NCI-H748 treated with DMSO at 0.1 percent for 48 hours (cell line): ENCODE results near the gene FAM221B.

Experiments used
- DNase-seq: peaks from one replicate; lab custom pipeline; 2025; lab: John Stamatoyannopoulos, UW

FAM221B gene, protein sequence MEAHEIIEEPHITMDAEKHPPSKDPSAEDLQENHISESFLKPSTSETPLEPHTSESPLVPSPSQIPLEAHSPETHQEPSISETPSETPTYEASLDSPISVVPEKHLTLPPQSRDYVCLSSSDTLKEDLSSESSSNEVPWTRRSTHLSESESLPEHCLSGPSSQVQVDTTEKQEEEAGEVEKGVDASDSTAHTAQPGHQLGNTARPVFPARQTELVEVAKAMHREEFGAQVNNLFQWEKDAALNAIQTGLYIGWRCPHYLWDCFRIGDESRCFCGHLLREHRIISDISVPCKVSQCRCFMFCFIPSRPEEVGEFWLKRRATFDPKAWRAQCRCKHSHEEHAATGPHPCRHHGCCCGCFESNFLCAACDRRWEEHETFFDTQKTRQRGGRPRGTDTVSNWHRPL

DNA sequence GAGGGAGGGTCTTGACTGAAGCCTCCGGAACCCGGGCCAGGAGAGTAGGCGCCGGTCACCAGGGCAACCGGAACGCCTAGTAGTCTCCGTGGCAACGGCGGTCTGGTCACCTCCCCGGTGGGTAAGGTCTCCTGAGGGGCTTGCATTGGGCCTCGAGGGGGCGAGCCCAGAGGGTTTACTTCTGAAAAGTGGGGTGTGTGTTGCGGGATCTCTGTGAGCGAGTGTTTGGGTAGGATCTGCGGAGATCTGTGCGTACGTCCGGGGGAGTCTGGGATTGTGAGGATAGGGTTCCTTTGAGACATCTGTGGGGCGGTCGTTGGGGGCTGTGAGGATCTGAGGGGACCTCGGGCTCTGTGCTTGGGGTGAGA, at the start of gene FAM221B:
Gene FAM221B, minus strand, starts transcription at position 17 of the 368 bp plus-strand sequence. CDS start 2,571 bp downstream, outside the sequence.
- peak; percentile 45 for DNase-seq

DNA sequence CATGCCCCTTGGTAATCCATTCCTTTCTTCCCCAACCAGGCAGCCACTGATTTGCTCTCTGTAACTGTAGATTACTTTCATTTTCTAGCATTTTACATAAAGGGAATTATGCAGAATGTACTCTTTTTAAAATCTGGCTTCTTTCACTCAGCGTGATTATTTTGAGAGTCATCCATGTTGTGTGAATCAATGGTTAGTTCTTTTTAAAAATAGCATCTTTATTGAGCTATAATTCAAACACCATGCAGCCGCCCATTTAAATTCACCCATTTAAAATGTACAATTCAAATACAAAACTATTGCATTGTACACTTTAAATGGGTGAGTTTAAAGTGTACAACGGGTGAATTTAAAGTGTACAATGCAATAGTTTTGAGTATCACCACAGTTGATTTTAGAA, 44.0 kb upstream of the FAM221B start:
- DNase-seq, result no peak

DNA sequence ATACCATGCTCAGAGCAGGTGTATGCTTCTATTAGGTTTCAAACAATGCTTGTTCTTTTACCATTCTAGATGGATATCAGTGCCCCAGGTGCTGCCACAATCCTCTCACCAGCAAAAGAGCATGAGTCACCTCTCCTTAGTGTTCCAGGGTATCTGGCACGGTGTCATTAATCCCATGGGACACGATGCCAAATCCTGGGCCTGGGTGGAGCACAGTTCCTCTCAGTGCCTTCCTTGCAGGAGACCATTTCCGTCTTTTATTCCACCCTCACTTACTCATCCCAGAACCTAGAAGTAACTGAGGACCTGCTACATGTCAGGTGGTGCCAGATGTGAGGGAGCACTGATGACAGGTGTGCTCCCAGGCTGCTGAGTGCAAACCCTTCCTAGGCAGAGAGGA, 43.0 kb upstream of the FAM221B start:
- DNase-seq, result no peak

DNA sequence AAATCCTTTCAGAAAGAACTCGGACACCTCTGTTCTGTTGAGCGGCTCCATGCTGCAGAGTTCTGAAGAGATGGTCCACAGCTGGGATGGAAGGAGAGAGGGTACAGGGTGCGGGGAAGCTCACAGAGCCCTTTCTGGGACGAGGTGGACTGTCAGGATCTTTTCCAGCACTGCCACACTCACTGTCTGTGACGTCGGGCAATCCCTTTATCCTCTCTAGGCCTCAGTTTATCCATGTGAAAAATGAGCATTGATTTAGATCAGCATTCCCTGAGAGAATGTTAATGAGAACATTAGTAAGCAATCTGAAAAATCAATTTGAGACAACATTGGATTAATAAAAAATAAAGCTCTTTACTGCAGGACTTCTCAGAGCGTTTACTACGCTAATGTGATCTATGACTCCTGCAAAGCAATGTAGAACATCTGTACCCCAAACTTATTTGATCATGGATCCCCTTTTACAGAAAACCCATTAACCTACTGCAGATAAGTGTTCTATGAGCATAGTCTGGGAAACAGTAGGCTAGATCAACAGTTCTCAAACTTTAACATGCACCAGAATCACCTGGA, 41.9 kb upstream of the FAM221B start, which contains the start of gene OR13J1:
Gene OR13J1, minus strand, starts transcription at position 51 of the 573 bp plus-strand sequence. Its CDS starts 0 bp downstream, at position 51.
- DNase-seq, result no peak

DNA sequence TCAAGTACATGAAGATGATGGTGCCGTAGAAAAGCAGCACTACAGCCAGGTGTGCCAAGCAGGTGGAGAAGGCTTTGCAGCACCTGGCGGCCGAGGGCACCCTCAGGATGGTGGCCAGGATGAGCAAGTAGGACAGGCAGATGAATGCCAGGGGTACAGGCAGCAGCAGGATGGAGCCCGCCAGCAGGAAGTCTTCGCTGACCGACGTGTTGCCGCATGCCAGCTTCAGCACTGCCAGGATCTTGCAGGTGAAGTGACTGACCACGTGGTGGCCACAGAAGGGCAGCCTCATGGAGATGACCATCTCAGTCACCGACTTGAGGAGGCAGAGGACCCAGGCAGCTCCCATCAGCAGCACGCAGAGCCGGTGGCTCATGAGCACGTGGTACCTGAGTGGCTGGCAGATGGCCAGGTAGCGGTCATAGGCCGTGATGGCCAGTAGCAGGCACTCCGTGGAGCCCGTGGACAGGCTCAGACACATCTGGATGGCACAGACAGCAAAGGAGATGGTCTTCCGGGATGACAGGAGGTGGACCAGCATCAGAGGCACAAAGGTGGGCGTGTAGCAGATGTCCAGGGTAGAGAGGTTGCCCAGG, 41.2 kb upstream of the FAM221B start:
- DNase-seq, result no peak

DNA sequence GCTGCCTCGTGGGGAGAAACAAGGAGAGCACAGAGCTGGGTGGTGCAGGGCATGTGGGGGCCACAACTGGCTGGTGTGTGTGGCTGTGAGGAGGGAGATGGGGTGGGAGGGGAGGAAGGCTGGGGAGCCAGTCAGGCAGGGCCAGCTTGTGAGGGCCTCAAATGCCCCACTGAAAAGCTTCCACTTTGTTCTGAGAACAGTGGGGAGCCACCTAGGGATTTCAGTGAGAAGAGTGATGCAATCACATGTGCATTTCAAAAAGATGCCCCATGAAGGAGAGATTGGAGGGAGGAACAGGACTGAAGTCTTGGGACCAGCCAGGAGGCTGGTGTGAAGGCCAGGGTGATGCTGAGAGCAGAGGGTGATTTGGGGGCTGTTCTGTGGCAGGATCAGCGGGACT, 40.4 kb upstream of the FAM221B start:
- no peak for DNase-seq

DNA sequence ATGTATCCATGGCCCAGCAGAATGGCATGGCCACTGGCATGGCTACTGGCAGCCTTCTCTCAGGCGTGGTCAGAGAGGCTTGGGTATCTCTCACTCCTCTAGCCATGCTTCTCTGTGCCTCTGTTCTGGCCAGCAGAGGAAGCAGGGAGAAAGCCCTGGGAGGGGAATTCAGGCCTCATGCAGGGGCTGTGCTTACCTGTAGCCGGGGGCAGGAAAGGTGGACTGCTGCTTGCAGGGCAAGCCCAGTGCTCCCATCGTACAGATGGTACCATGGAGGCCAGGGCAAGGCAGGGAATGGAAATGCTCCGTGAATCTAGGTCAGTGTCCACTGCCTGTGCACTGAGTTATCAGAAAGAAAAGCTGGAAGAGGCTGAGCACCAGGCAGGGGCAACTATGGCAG, 39.0 kb upstream of the FAM221B start:
- no peak for DNase-seq

DNA sequence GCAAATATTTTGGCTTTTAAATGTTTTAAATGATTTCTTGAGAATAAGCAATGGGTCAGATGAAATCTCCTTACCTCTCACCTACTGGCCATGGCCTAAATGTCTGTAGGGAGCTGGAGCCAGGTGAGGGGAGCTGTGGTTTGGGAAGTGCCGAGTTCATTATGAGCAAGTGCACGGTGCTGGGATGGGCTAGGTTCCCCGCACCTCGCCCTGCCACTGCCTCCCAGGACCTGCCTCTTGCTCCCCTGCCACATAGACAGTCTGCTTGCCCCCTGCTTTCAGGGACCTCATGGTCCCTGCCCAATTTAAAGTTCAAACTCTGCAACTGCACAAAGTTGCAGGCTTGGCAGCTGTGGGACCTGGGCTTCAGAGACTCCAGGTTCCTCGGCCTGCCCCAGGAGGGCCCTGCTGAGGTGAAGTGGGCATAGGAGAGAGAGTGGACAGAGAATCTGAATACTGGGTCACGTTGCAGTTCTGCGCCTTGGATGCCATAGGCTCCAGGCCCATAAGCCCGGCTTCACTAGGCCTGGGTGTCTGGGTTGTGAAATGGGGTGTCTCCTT, 36.2 kb upstream of the FAM221B start:
- no peak for DNase-seq

DNA sequence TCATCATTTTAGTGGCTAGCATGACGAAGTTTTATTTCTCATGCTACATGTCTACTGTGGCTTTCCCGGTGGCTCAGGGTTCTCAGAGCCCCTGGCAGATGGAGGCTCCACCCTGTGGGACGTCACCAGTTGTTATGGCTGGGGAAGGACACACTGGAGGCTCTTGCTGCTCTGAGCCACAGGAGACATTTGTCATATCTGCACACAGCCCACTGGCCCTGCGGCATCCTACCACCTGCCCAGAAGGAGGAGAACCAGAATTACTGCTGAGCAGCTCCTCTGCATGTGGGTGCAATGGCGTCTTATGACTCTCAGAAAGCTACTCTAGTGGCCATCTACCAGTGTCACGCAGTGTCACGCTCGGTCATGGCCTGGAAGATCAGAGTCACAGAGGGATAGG, 35.1 kb upstream of the FAM221B start:
- DNase-seq, result no peak

DNA sequence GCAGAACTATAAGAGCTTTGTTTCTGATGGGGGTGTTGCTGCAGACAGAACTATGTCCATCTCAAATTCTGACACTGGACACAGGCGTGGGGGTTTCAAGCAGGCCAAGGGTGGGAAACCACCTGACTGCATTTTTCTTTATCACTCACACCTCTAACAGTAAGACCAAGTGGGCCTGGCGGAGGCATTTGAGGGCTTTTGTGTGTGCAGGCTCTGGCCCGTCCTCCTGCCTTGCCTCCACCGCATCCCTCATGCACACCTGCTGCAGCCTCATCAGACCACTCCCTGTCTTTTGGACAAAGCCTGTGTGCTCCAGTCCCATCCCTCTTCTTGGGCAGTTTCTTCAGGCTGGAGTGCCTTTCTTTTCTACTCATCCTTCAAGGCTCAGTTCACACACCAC, 33.8 kb upstream of the FAM221B start:
- DNase-seq, result no peak

DNA sequence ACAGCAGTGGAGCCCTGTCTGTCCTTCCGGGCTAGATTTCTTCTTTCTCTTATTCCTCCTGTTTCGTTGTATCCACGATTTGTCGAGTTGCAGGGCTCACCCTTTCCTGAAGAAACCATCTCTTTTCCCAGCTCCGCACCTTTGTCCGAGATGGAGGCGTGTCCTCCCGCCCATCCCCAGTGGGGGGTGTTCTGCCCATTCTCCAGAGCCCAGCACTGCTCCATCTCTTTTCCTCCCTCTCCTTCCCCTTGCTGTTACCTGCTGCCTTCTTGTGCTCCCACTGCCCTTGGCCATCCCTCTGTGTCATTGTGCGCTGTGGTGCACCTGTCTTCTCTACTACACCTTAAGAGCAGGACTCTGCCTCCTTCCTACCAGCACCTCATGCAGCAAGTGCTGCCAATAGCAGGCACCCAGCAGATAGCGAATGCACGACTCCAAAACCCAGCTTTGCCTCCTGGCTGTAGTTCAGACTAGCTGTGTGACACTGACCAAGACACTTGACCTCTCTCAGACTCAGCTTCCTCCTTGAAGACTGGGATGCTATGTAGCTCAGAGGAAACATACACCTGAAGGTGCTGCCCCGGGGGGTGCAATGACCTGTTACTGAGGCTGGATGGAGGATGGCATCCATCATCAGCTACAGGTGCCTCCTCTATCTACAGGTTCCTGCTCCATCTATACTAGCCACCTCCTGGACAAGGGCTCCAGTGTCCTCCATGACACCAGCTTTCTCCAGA, 32.8 kb upstream of the FAM221B start:
- DNase-seq, result no peak

DNA sequence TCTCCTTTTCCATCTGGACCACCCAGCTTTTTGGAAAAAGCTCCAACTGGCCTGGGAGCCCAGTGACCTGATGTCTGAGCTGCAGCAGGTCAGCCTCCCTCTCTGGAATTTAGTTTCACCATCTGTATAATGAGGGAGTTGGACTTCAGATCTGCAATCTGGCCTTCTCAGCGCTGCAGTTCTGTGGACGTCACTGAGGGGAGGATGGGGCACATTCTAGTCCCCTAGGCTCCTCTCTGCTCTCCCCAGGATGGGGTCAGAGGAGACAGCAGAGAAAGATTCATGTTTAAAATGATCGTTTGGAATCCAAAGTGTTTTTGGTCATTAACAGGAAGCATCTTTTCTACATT, 31.4 kb upstream of the FAM221B start:
- DNase-seq, result no peak

DNA sequence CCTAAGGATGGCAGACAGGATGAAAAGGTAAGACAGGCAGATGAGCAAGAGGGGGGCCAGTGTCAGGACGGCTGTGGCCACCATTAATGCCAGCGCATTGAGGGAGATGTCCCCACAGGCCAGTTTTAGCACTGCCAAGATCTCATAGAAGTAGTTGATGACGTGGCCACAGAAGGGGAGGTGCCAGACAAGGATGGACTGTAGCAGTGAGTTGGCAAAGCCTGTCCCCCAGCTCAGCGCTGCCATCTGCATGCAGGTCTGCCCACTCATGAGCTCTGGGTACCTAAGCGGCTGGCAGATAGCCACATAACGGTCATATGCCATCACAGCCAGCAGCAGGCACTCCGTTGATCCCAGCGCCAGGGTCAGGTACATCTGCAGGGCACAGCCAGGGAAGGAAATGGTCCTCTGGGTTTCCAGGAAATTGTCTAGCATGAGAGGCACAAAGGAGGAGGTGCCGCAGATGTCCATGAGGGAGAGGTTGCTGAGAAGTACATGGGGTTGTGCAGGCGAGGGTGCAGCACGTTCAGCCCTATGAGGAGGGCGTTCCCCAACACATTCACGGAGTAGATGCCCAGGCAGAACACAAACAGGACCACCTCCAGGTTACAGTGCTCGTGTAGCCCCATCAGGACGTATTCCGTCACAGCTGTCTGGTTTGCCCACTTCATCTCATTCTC, 30.9 kb upstream of the FAM221B start:
- DNase-seq, result no peak

DNA sequence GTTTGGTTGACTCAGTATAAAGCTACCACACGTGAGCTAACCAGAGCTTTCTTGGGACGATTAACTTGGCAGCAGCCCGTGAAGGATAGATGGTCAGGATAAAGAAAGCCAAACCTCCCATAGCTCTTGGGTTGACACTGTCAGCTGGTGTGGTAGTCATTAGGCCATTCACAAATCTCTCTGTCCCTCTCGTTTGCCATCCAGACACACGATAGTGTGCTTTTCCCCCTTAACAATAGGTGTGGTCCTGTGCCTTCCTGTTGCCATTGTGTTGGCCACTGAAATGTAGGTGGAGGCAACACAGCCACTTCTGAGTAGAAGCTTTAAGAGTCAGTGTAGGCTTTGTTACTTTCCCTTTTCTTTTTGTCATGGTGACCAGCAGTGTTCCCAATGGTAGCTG, 29.9 kb upstream of the FAM221B start:
- DNase-seq, result no peak

DNA sequence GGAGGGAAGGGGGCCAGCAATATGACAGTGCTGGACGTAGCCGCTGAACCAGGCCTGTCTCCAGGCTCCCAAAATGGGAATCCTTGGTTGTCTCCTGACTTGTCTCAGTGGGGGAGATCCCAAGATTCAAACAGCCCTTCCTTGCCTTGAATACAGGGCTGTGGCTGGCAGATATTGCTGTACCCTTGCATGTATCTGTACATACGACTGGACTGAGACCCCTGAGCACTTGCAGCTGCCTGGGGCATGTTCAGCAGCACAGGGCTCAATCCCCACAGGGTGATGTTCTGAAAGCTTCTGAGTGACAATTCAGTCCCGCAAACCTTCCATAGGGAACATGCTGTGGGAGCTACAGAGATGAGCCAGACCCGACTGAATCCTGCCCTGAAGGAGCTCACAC, 28.4 kb upstream of the FAM221B start:
- no peak for DNase-seq

DNA sequence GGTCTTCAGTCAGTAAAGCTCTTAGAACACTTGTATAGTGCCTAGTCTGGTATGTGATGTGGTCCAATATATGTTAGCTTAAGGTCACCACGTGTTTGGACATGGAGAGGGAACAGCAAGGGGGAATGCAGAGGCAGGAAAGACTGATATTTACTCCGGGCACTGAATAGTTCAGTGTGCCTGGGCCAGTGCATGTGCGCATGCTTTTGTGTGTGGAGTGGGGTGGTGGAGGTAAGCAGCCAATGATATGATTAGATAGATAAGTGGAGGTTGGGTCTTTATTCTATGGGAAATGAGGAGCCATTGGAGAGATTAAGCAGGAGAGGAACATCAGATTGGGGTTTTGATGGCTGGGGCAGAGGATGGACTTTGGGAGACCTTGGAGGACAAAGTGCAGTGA, 27.7 kb upstream of the FAM221B start:
- no peak for DNase-seq

DNA sequence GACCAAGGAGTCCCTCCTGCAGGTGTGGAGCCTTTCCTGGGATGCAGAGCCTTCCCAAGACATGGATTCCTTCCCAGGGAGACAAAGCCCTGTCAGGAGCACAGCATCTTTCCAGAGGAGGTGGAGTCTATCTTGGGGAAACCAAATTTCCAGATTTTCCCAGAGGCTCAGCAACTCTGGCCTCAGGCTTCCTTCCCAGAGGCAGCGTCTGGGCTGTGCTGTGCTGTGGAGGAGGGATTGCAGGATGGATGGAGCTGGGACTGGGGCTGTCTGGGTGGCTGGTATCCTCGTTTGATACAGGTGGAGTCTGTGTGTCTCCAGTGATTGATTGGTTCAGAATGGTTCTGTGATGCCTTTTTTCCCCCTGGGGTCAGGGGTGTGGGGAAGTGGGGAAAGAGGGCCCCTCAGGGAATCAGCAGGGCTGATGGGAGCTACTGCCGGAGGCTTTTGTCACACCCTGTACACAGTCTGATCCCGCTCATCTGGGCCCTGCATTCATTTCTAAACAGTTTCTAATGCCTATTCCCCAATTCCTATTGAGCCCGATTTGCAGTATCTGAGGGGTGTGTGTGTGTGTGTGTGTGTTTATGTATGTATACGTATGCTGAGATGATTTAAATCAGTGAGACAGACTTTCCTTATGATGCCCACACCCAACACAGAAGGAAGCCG, 25.7 kb upstream of the FAM221B start:
- DNase-seq, result no peak

DNA sequence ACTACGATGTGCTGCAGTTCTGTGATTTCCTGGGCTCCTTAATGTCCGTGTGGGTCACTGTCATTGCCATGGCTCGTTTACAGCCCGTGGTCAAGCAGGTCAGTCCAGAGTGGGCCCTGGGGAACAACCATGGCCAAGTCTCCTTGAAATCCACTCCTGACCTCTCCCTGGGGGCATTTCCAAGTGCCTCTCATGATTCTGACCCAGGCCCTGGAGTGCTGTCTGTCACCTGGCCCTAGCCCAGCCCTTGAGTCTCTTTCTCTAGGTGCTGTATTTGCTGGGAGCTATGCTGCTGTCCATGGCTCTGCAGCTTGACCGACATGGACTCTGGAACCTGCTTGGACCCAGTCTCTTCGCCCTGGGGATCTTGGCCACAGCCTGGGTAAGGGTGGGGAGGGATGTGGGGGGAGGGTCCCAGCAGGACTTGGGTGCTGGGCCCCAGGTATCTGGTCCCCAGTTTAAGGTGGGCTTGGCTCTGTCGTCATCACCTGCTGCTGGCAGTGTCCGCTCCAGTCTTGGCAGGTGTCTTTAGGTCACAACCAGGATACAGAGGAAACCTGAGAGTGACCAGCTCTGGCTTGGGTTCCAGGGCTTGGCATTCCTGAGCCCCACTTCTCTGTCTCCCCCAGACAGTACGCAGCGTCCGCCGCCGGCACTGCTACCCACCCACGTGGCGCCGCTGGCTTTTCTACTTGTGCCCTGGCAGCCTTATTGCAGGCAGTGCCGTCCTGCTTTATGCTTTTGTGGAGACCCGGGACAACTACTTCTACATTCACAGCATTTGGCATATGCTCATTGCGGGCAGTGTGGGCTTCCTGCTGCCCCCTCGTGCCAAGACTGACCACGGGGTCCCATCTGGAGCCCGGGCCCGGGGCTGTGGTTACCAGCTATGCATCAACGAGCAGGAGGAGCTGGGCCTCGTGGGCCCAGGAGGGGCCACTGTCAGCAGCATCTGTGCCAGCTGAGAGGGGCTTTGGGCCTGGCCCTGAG, 24.6 kb upstream of the FAM221B start:
- no peak for DNase-seq

DNA sequence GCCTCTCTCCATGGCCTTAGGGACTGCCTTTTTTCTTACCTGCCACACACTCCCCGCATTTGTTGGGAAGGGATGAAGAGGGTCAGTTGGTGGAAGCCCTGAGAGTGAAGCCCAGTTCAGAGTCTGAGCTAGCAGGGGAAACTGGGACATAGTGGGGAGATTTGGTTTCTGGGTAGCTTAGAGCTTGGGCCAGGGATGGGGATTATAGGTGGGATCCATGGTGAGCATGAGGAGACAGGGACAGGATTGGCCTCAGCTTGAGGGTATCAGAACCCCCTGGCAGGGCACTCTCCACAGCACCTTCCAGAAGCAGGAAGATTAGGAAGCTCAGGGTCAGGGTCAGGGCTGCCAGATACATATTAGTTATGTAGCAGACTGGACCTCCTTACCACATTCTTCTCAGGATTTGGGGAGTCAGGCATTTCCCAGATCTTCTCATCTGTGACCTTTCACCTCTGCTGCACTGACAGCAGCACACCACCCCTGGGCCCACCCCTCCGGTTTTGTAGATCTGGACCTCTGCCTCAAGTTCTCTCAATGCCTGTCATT, 23.8 kb upstream of the FAM221B start:
- no peak for DNase-seq
